ENCODE measurements around the gene RDH16.
A peak's percentile ranks its signal among the peaks of the same experiment; 100 is the strongest.

DNA sequence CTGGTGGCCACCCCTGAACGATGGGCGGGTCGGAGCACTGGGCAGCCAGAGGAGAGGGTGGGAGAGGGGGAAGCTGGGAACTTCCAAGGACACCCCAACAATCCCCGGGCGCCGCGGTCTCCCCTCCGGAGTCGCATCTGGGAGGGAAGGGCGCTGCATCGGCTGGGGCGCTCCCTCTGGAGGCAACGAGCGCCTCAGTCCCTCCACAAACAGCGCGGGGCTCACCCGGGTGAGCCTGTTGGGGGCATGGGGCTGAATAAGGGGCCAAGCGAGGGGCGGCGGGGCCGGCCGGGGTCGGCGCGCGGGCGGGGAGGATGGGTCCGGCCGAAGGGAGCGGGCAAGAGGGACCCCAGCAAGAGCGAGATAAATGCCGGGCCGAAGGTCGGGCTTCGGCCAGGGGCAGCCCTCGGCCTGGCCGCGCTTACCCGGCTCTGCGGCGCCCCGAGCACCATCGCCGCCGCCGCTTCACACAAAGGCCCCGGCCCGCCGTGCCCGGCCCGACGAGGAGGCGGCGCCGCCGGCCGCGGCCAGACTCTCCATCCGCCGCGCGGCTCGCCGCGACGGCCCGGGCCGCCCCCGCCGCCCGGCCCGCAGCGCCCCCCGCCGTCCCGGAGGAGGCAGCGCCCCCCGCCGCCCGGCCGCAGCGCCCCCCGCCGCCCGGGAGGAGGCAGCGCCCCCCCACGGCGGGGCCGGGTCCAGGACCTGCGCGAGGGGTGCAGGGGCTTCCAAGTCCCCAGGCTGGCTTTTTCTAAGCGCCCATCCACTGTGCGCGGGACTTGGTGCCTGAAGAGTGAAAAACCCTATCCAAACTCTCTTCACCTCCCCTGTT lies 48.8 kb upstream of the RDH16 start, which contains the start of gene ZBTB39:
- TF ChIP-seq EP300 (IDR thresholded peaks at IDR 0.05) (no peak), POLR2A (IDR thresholded peaks at IDR 0.05) (peak in 1 of 4 donors; percentile 54), POLR2AphosphoS5 (IDR thresholded peaks at IDR 0.05) (no peak)
- TF ChIP-seq, protein P1, sequence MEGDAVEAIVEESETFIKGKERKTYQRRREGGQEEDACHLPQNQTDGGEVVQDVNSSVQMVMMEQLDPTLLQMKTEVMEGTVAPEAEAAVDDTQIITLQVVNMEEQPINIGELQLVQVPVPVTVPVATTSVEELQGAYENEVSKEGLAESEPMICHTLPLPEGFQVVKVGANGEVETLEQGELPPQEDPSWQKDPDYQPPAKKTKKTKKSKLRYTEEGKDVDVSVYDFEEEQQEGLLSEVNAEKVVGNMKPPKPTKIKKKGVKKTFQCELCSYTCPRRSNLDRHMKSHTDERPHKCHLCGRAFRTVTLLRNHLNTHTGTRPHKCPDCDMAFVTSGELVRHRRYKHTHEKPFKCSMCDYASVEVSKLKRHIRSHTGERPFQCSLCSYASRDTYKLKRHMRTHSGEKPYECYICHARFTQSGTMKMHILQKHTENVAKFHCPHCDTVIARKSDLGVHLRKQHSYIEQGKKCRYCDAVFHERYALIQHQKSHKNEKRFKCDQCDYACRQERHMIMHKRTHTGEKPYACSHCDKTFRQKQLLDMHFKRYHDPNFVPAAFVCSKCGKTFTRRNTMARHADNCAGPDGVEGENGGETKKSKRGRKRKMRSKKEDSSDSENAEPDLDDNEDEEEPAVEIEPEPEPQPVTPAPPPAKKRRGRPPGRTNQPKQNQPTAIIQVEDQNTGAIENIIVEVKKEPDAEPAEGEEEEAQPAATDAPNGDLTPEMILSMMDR (IDR thresholded peaks at IDR 0.05): peak in 5 of 6 experiments; percentile 45 to 77 (median 62)
